Upper lobe of left lung (tissue), 6 donors: Measurements from ENCODE around the gene KCNJ6. TPM values are rescaled to one million over a fixed set of nuclear protein-coding genes. Genes with fewer than 3 reads are reported as not detected.

Experiments
- ATAC-seq, 2 donors: fragments of 200-7000 bp; cut with Tn5 transposase; one replicate each; pipeline ENCODE4 v1.9.1; 2022; ENCODE audit warnings: mild to moderate bottlenecking in 2 of 2, moderate library complexity in 2 of 2; ENCODE audit not compliant: low FRiP score in 2 of 2
- DNase-seq, 2 donors: peaks; one replicate each; pipeline ENCODE4 v3.0.0-alpha.2; 2019 to 2020
- H3K27ac ChIP-seq, 4 donors: fragments of 200-600 bp; sonication (generic); one replicate each; pipeline ENCODE4 v1.5.1; 2016 to 2019
- H3K27me3 ChIP-seq, 4 donors: fragments of 200-600 bp; sonication (generic); one replicate each; pipeline ENCODE4 v1.5.1; 2017 to 2019
- H3K36me3 ChIP-seq, 4 donors: fragments of 200-600 bp; sonication (generic); one replicate each; pipeline ENCODE4 v1.5.1; 2016 to 2019
- H3K4me1 ChIP-seq, 4 donors: fragments of 200-600 bp; sonication (generic); one replicate each; pipeline ENCODE4 v1.5.1; 2018 to 2019
- H3K4me3 ChIP-seq, 4 donors: fragments of 200-600 bp; sonication (generic); one replicate each; pipeline ENCODE4 v1.5.1; 2017 to 2019; ENCODE audit warnings: mild to moderate bottlenecking in 2 of 4, moderate library complexity in 1 of 4
- H3K9me3 ChIP-seq, 4 donors: fragments of 200-600 bp; sonication (generic); one replicate each; pipeline ENCODE4 v1.5.1; 2018 to 2019
- CTCF ChIP-seq, 6 experiments: fragments of 450-650 bp in 4 of 6; fragments of 200-600 bp in 2 of 6; sonication (generic) in 2 of 6; IDR thresholded peaks; one replicate each; pipeline ENCODE4 v1.5.1; 2016 to 2019; ENCODE audit warnings: antibody characterized with exemption in 6 of 6
- EP300 ChIP-seq, 4 donors: sonication (generic); formaldehyde crosslinking; IDR thresholded peaks; one replicate each; pipeline ENCODE4 v1.5.1; 2017; ENCODE audit warnings: antibody characterized with exemption in 4 of 4, control low read depth in 2 of 4
- POLR2A ChIP-seq, 4 donors: fragments of 450-650 bp; IDR thresholded peaks; one replicate each; pipeline ENCODE4 v1.5.1; 2016 to 2017; ENCODE audit warnings: antibody characterized with exemption in 4 of 4, mild to moderate bottlenecking in 2 of 4
- POLR2AphosphoS5 ChIP-seq, 2 donors: sonication (generic); formaldehyde crosslinking; IDR thresholded peaks; one replicate each; pipeline ENCODE4 v1.5.1; 2017; ENCODE audit warnings: antibody characterized with exemption in 2 of 2
- WGBS, 2 donors: methylation state at CpG; one replicate each; pipeline ENCODE4 v1.1.5; 2017 to 2018; 5-methylcytosine and 5-hydroxymethylcytosine counted together
- total RNA-seq, 6 donors: library from RNA; depleted of rRNA in 4 of 6; stranded (reverse); fragments of >200 nt in 4 of 6; gene quantifications; one replicate each; pipeline versions ENCODE4 v1.1.0 to v1.2.1, GENCODE V29; 2016 to 2021
- donor health status: DM: no; HTN: no; CAD: no; lungs with moderate emphysema.
- donor health status: DM: no; HTN: yes; CAD: no; lungs with severe emphysema.

Gene KCNJ6
- total RNA-seq, 6 donors from 2014 or later: 0.06 to 0.15 TPM; not detected in 4

DNA sequence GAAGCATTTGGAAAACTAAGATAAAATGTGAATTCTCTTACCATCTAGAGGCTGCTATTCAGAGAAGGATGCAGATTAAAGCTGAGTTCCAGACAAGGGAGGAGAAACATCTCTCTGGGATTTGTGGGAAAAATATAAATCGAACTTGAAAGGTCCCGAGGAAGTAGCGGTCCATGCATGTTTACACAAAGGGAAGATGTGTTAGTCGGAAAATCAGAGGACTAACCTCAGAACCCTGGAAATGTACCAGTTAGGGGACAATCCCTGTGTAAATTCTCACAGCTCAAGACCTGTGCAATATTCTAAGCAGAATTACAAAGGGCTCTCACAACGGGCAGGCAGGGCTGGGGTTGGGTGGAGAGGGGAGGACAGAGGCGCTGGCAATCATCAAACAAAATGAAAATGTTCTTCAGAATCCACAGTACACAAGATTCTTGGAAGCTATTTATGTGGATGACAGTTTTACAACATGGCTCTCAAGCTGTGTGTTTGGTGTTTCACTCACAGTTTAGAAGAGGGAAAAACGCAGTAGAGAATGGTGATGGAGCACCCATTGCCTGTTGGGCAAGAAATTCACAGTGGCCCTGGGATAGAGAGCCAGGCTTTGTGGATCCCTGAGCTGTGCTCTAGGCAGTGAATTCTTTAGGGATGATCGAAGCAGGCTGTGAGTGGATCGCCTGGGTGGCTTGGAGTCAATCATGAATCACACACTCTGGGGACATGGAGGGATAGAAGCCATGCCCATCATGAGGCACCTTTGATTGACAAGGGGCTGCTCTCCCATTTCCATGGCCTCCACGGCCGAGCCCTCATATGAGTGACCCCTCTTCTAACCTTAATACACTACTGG lies 47.6 kb downstream of the KCNJ6 start:
- Histone ChIP-seq H3K36me3 (no peaks in the 10 kb centered on the region), H3K9me3 (no peaks in the 10 kb centered on the region), H3K27me3 (no peaks in the 10 kb centered on the region), H3K4me3 (no peak overlapping the region), H3K27ac (no peak overlapping the region), H3K4me1 (peaks cover 0 to 3% (median 0%) of the 10 kb centered on the region in 4 donors)
- DNase-seq (no peak), ATAC-seq (no peak)
- 72 to 75% methylated on average over 11 of the region's 11 CpGs for WGBS, 2 donors
- TF ChIP-seq CTCF (IDR thresholded peaks at IDR 0.05) (no peak), POLR2A (IDR thresholded peaks at IDR 0.05) (no peak), POLR2AphosphoS5 (IDR thresholded peaks at IDR 0.05) (no peak), EP300 (IDR thresholded peaks at IDR 0.05) (no peak)

DNA sequence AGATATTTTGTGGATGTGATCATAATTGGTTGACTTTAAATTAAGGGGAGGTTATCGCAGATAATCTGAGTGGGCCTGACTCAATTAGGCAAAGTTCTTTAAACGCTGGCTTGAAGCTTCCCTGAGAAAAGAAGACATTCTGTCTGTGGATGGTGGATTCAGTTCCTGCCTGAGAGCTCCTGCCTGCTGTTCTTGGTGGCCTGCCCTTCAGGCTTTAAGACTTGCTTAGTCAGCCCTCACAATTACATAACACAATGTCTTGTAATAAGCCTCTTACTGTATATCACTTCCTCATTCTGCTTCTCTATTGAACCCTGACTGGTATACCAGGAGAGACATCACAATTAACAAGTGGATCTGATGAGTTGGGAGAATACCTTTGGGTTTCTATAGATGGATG lies 50.2 kb downstream of the KCNJ6 start:
- no peaks in the 10 kb centered on the region for H3K27me3 ChIP-seq
- DNase-seq (peak in 1 of 2 donors; percentile 52), ATAC-seq (peak; percentile 52 to 85)
- H3K9me3 ChIP-seq: no peaks in the 10 kb centered on the region
- H3K4me1 ChIP-seq: peaks cover 0 to 3% (median 0%) of the 10 kb centered on the region in 4 donors
- TF ChIP-seq EP300 (IDR thresholded peaks at IDR 0.05) (no peak), POLR2A (IDR thresholded peaks at IDR 0.05) (no peak), POLR2AphosphoS5 (IDR thresholded peaks at IDR 0.05) (no peak), CTCF (IDR thresholded peaks at IDR 0.05) (no peak)
- 60 to 79% methylated on average over 2 of the region's 2 CpGs for WGBS, 2 donors
- H3K4me3 ChIP-seq: no peak overlapping the region
- H3K27ac ChIP-seq: peak overlapping the region in 3 of 4 donors; percentile 9 to 67 (median 50)
- no peaks in the 10 kb centered on the region for H3K36me3 ChIP-seq

- no peaks in the 10 kb centered on the region for H3K36me3 ChIP-seq
- no peaks in the 10 kb centered on the region for H3K27me3 ChIP-seq
- TF ChIP-seq EP300 (IDR thresholded peaks at IDR 0.05) (no peak), POLR2A (IDR thresholded peaks at IDR 0.05) (no peak), CTCF (IDR thresholded peaks at IDR 0.05) (no peak), POLR2AphosphoS5 (IDR thresholded peaks at IDR 0.05) (no peak)
- H3K9me3 ChIP-seq: no peaks in the 10 kb centered on the region
- H3K4me1 ChIP-seq: peaks cover 0 to 3% (median 0%) of the 10 kb centered on the region in 4 donors
- ATAC-seq (no peak), DNase-seq (no peak)
- 65 to 74% methylated on average over 5 of the region's 5 CpGs for WGBS, 2 donors
- H3K4me3 ChIP-seq: no peak overlapping the region
- peak overlapping the region in 1 of 4 donors; percentile 67 for H3K27ac ChIP-seq
These were observed 51.1 kb downstream of the KCNJ6 start for GRCh38 chr21:37865156-37865555.

DNA sequence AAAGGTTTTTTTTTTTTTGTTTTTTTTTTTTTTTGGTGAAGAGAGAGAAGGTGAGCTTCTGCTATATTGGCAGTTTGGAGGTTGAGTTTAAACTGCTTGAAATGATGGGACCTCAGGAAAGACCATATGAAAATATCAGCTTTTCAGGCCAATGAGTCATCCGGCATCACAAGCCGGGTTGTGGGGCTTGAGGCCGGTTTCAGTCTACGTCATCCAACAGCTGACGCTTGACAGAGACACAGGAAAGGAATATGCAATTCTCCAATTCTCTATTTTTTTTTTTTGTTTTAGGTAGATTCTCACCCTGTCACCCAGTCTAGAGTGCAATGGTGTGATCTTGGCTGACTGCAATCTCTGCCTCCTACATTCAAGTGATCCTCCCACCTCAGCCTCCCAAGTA lies 52.4 kb downstream of the KCNJ6 start:
- H3K27ac ChIP-seq: no peak overlapping the region
- 61 to 75% methylated on average over 5 of the region's 5 CpGs for WGBS, 2 donors
- H3K4me3 ChIP-seq: no peak overlapping the region
- no peaks in the 10 kb centered on the region for H3K9me3 ChIP-seq
- peak in 1 of 2 donors; percentile 74 for DNase-seq
- no peaks in the 10 kb centered on the region for H3K36me3 ChIP-seq
- TF ChIP-seq CTCF (IDR thresholded peaks at IDR 0.05): no peak
- no peak for TF ChIP-seq EP300 (IDR thresholded peaks at IDR 0.05)
- no peak for TF ChIP-seq POLR2AphosphoS5 (IDR thresholded peaks at IDR 0.05)
- TF ChIP-seq POLR2A (IDR thresholded peaks at IDR 0.05): no peak
- peaks cover 0 to 3% (median 0%) of the 10 kb centered on the region in 4 donors for H3K4me1 ChIP-seq
- peak in 1 of 2 donors; percentile 34 for ATAC-seq
- H3K27me3 ChIP-seq: no peaks in the 10 kb centered on the region
